GM06990 (cell line): ENCODE data around the gene TXNDC16.

Source experiments
- DNase-seq: peaks from one replicate; pipeline ENCODE4 v3.0.0-alpha.2; 2011; ENCODE audit not compliant: insufficient read length; ENCODE audit errors: extremely low read depth
- H3K27me3 ChIP-seq: replicated peaks from 2 replicates; pipeline ENCODE4 v1.6.0; 2011; ENCODE audit warnings: low read length; ENCODE audit not compliant: control insufficient read depth, insufficient read depth
- H3K36me3 ChIP-seq: 2 replicates; pipeline ENCODE4 v1.5.1; 2011; ENCODE audit warnings: low read length; ENCODE audit not compliant: control insufficient read depth, insufficient read depth
- H3K4me3 ChIP-seq: replicated peaks from 2 replicates; pipeline ENCODE4 v1.5.1; 2011; ENCODE audit warnings: low read depth, mild to moderate bottlenecking, control low read depth, low read length
- CTCF ChIP-seq: IDR thresholded peaks from 2 replicates; pipeline ENCODE4 v1.5.1; 2011; ENCODE audit warnings: low read length, control low read depth, mild to moderate bottlenecking, inconsistent platforms; ENCODE audit not compliant: insufficient read depth, poor library complexity, severe bottlenecking

The TXNDC16 gene

GRCh38 chr14:52429451-52429850, 122.9 kb downstream of the TXNDC16 start:
- no peak for DNase-seq
- TF ChIP-seq CTCF: no peak
- Histone ChIP-seq H3K4me3 (no peak overlapping the region), H3K36me3 (no peaks in the 10 kb centered on the region), H3K27me3 (no peaks in the 10 kb centered on the region)

GRCh38 chr14:52427460-52427859, 124.8 kb downstream of the TXNDC16 start:
- no peak for DNase-seq
- no peak for TF ChIP-seq CTCF
- H3K4me3 ChIP-seq: no peak overlapping the region
- no peaks in the 10 kb centered on the region for H3K27me3 ChIP-seq
- no peaks in the 10 kb centered on the region for H3K36me3 ChIP-seq

GRCh38 chr14:52422650-52423356, 129.5 kb downstream of the TXNDC16 start:
- H3K36me3 ChIP-seq: no peaks in the 10 kb centered on the region
- no peaks in the 10 kb centered on the region for H3K27me3 ChIP-seq
- no peak overlapping the region for H3K4me3 ChIP-seq
- no peak for TF ChIP-seq CTCF
- DNase-seq: no peak

GRCh38 chr14:52417139-52417538, 135.2 kb downstream of the TXNDC16 start:
- Histone ChIP-seq H3K27me3 (no peaks in the 10 kb centered on the region), H3K36me3 (no peaks in the 10 kb centered on the region), H3K4me3 (no peak overlapping the region)
- TF ChIP-seq CTCF: no peak
- no peak for DNase-seq

DNA sequence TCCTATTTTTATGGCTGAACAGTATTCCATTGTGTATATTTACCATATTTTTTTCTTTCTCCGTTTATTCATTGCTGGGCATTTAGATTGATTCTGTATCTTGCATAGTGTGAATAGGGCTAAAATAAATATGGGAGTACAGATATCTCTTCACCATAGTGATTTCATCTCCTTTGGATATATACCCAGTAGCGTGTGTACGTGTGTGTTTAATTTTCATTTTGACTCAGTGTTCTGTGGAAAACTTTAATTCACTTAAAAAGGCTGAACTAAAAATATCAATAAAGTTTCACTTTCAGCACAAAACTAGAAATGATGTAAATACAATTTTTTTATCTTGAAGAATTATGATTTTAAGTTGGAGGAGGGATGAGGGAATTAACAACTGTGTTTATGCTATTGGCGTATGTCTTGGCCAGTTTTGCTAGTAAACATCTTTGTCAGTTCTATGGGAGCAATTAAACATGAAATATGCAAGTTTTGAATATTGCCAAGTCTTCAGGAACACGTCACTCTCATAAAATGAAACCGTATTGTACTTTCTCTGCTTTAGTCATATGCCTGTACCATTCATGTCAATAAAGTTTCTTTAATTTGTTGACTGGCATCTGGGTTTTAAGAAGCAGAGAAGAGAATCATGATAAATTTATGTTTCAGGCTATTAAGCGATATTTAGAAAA, 138.4 kb downstream of the TXNDC16 start:
- Histone ChIP-seq H3K27me3 (no peaks in the 10 kb centered on the region), H3K36me3 (no peaks in the 10 kb centered on the region), H3K4me3 (no peak overlapping the region)
- peak; percentile 23 for DNase-seq
- TF ChIP-seq CTCF: no peak

DNA sequence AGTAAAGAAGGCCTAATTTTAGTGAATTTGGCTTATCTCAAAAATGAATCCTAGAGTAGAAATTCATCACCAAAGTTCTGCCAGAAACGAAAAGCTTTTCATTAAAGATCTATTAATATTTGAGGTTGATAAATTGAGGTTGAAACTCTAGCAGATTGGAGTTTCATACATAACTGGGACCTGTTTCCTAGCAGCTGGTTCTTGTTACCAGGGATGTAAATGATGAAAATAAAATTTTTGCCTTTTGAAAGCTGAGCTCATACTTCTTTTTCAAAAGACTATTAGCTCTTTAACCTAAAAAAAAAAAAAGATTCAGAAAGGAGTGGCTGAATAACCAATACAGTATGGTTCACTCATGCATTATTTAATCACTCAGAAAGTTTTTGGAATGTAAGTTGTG, 139.9 kb downstream of the TXNDC16 start:
- no peak overlapping the region for H3K4me3 ChIP-seq
- TF ChIP-seq CTCF: no peak
- no peaks in the 10 kb centered on the region for H3K27me3 ChIP-seq
- DNase-seq: no peak
- H3K36me3 ChIP-seq: no peaks in the 10 kb centered on the region
